Measurements from ENCODE around the gene JTB.

JTB gene

GRCh38 chr1:153967107-153967999 is 10.1 kb downstream of the JTB start, which contains the start of gene CREB3L4:
Gene CREB3L4, plus strand, starts transcription at chr1:153967902. Its CDS starts 624 bp downstream, at chr1:153968526.
- DNase-seq (ENCODE audit: low read depth), result peak; percentile 98
- TF ChIP-seq, protein P1, sequence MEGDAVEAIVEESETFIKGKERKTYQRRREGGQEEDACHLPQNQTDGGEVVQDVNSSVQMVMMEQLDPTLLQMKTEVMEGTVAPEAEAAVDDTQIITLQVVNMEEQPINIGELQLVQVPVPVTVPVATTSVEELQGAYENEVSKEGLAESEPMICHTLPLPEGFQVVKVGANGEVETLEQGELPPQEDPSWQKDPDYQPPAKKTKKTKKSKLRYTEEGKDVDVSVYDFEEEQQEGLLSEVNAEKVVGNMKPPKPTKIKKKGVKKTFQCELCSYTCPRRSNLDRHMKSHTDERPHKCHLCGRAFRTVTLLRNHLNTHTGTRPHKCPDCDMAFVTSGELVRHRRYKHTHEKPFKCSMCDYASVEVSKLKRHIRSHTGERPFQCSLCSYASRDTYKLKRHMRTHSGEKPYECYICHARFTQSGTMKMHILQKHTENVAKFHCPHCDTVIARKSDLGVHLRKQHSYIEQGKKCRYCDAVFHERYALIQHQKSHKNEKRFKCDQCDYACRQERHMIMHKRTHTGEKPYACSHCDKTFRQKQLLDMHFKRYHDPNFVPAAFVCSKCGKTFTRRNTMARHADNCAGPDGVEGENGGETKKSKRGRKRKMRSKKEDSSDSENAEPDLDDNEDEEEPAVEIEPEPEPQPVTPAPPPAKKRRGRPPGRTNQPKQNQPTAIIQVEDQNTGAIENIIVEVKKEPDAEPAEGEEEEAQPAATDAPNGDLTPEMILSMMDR (IDR thresholded peaks at IDR 0.05; ENCODE audit: control insufficient read depth, extremely low read depth, insufficient read depth), result peak; percentile 50

GRCh38 chr1:153963850-153964331 is 13.6 kb downstream of the JTB start:
- TF ChIP-seq, protein P1 (IDR thresholded peaks at IDR 0.05; ENCODE audit: control insufficient read depth, extremely low read depth, insufficient read depth), result no peak
- no peak for DNase-seq (ENCODE audit: low read depth)
- peak overlapping the region; percentile 93 for H3K4me3 ChIP-seq (ENCODE audit: low read depth, low read length)

More at GRCh38 chr1:153967107-153967999, 10.1 kb downstream of the JTB start, which contains the start of gene CREB3L4:
- peak within 1 kb of the TSS; percentile 97 for H3K4me3 ChIP-seq (ENCODE audit: low read depth, low read length)

DNA sequence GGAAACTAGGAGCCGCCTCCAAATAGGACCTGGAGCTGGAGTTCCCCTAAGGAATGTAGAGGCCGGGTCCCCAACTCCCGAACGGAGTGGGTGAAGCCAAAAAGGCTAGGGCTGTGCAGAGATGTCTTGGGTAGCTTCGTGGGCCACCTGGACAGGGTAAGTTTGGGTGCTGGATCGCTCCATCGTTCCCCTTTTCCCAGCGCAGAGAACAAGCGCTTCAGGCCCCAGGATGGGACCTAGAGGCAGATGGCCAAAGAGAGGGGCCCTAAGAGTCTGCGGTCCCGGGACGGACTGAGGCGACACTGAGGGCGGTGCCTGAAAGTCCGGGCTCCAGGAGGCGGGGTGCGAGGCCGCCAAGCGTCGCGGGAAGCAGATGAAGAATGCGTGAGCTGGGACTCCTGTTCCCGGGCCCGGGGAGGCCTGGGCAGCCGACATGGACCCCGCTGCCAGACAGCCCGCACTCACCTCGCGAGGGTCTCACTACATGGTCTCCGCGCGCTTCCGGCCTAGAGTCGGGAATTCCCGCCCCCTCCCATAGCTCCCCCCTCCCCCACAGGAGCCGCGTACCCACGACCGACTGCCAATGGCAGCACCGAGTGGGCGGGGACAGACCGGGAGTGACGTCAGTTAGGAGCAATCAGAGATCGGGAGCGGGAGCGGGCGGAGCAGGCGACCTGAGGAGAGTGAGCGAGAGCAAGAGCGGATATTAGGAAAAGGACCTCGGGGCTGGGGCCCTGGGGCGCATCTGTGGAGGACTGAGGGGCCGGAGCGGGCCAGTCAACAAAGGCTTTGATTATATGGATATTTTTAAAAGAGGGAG is 14.2 kb downstream of the JTB start, which contains the start of gene SLC39A1:
SLC39A1 (minus strand) TSS at position 508 of the 820 bp plus-strand sequence. CDS start 822 bp downstream, outside the sequence.
- peak within 1 kb of the TSS; percentile 93 for H3K4me3 ChIP-seq (ENCODE audit: low read depth, low read length)
- TF ChIP-seq, protein P1 (IDR thresholded peaks at IDR 0.05; ENCODE audit: control insufficient read depth, extremely low read depth, insufficient read depth), result no peak
- DNase-seq (ENCODE audit: low read depth), result peak; percentile 93

- TF ChIP-seq, protein P1 (IDR thresholded peaks at IDR 0.05; ENCODE audit: control insufficient read depth, extremely low read depth, insufficient read depth), result no peak
- H3K4me3 ChIP-seq (ENCODE audit: low read depth, low read length), result peak overlapping the region; percentile 93
- no peak for DNase-seq (ENCODE audit: low read depth)
Measured at GRCh38 chr1:153962088-153963029, 15.1 kb downstream of the JTB start.

DNA sequence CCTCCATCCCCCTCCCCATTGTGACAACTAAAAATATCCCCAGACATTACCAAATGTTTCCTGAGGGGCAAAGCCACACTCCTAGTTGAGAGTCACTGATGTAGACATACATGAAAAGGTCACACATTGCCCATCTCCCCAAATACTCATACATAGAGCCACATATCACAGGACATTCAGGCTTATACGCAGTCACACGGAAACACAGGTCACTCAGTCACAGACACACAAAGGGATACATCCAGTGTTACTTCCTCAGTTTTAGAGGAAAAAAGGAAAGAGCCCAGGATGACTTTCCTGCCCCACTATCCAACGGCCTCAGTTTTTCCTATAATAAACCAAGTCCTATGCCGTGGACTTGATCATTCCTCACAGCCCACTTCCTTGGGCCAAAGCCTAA is 16.1 kb downstream of the JTB start:
- DNase-seq (ENCODE audit: low read depth), result no peak
- H3K4me3 ChIP-seq (ENCODE audit: low read depth, low read length), result 0 out of 2 replicates have a peak overlapping the region, but pooled peaks have one; percentile 93
- TF ChIP-seq, protein P1 (IDR thresholded peaks at IDR 0.05; ENCODE audit: control insufficient read depth, extremely low read depth, insufficient read depth), result no peak

DNA sequence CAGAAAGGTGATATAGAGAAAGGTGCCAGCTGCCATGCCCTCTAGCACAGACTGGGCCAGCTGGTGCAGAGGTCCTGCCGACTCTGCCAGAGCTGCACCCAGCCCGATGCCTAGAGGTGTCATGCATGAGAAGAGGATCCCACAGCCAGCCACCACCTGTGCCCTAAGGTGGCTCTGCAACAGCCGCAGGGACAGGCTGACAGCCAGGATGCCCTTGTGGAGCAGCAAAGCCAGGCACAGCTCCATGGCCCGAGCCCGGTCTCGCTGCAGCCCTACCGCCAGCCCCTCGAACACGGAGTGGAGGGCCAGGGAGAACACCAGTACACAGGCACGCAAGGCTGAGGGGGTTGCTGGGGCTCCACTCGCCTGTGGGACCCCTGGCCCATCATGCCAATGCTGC is 17.3 kb downstream of the JTB start:
- no peak overlapping the region for H3K4me3 ChIP-seq (ENCODE audit: low read depth, low read length)
- TF ChIP-seq, protein P1 (IDR thresholded peaks at IDR 0.05; ENCODE audit: control insufficient read depth, extremely low read depth, insufficient read depth), result no peak
- DNase-seq (ENCODE audit: low read depth), result no peak
